ENCODE measurements around the gene KDM8. TPM values are rescaled to one million over a fixed set of nuclear protein-coding genes. Genes with fewer than 3 reads are reported as not detected.

Gene KDM8
- total RNA-seq, 1 experiment from 2014 or later, result 10.9 TPM

DNA sequence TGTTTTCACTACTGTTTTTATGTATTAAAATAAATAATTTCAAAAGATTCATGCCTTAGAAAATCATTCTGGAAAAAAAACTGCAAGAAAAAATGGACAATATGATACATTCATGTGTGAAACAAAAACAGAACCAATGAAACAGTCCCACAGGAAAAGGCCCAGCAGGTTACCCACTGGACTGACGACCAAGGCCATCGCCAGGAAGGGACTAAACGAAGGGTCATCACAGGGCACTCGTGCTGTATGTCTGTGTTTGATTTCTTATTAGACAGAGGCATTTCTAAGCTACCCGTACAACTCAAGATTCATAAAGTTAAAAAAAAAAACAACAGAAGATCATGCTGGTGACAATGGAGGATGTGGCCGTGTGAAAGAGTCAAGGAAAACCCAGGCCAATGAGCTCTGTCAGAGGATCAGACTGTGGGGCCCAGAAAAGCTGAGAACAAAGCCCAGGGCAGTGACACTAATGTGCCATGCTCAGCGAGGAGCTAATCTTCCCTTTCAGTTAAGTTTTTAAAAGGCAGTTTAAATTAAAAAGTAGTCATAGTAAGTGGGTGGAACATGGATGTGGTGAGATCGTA lies 33.4 kb downstream of the KDM8 start (continued):
- TF ChIP-seq E2F1 (CRISPR knock-in tag; IDR thresholded peaks at IDR 0.05) (no peak), ZBTB21 (CRISPR knock-in tag; IDR thresholded peaks at IDR 0.05; ENCODE audit: borderline replicate concordance) (no peak), AR (CRISPR knock-in tag; IDR thresholded peaks at IDR 0.05) (no peak), MYBL2 (CRISPR knock-in tag; IDR thresholded peaks at IDR 0.05) (no peak), EMX1 (CRISPR knock-in tag; IDR thresholded peaks at IDR 0.05) (no peak), RELA (CRISPR knock-in tag; IDR thresholded peaks at IDR 0.05; ENCODE audit: borderline replicate concordance) (no peak), ZNF121 (CRISPR knock-in tag; IDR thresholded peaks at IDR 0.05) (no peak), PRRX2 (CRISPR knock-in tag; IDR thresholded peaks at IDR 0.05) (no peak), KAT7 (CRISPR knock-in tag; IDR thresholded peaks at IDR 0.05; ENCODE audit: borderline replicate concordance) (no peak), ZNF219 (CRISPR knock-in tag; IDR thresholded peaks at IDR 0.05; ENCODE audit: borderline replicate concordance) (no peak)
- TF ChIP-seq, protein P1, sequence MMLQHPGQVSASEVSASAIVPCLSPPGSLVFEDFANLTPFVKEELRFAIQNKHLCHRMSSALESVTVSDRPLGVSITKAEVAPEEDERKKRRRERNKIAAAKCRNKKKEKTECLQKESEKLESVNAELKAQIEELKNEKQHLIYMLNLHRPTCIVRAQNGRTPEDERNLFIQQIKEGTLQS (CRISPR knock-in tag; conservative IDR thresholded peaks at IDR 0.05), result no peak

DNA sequence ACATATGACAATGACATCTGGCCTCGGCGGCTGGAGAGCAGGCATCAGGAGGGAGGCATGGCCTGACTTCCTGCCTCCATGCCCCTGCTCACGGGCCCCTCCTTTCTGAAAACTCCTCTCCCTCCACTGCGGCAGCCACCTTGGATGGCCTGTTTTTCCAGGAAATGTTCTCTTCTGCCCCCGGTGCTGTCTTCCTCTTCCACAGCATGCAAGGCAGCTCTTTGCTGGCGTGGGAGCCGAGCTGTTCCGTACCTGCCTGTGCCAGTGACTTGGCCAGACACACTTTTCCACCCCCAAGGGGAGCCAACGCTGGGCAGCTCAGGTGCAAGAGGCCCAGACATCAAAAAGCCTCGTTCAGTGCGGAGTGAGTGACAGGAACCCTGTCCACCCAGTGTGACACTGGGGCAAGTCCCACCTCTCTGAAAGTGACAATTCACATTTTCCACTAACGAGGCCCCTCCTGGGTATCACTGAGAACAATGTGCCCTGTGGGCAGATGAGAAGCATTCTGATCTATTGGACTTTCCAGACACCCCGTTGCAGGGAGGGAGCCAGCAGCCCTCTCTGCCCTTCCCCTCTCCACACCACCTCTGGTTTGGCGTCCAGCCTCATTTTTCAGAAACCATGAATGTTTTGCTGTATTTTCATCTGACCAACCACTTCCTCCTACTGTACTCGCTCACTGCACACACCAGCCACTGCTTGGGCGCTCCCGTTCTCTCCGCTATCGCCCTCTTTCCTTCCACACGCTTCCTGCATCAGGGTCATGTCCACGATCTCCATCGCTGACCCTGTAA lies 34.1 kb downstream of the KDM8 start:
- POLR2A ChIA-PET, result no interaction called here
- Mint-ChIP-seq H3K4me3 (no peak overlapping the region), H3K27me3 (ENCODE audit: low read depth) (no peaks in the 10 kb centered on the region), H3K36me3 (no peaks in the 10 kb centered on the region), H3K4me1 (peaks cover 31% of the 10 kb centered on the region), H3K9me3 (no peaks in the 10 kb centered on the region), H3K27ac (peak overlapping the region; percentile 83)
- ATAC-seq, result peak; percentile 28; the same call in 1 of the 2 replicates
- TF ChIP-seq, protein P2, sequence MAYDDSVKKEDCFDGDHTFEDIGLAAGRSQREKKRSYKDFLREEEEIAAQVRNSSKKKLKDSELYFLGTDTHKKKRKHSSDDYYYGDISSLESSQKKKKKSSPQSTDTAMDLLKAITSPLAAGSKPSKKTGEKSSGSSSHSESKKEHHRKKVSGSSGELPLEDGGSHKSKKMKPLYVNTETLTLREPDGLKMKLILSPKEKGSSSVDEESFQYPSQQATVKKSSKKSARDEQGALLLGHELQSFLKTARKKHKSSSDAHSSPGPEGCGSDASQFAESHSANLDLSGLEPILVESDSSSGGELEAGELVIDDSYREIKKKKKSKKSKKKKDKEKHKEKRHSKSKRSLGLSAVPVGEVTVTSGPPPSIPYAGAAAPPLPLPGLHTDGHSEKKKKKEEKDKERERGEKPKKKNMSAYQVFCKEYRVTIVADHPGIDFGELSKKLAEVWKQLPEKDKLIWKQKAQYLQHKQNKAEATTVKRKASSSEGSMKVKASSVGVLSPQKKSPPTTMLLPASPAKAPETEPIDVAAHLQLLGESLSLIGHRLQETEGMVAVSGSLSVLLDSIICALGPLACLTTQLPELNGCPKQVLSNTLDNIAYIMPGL (CRISPR knock-in tag; IDR thresholded peaks at IDR 0.05), result no peak
- TF ChIP-seq ETV6 (CRISPR knock-in tag; IDR thresholded peaks at IDR 0.05) (no peak), OVOL2 (CRISPR knock-in tag; IDR thresholded peaks at IDR 0.05; ENCODE audit: borderline replicate concordance) (no peak), ESRRA (CRISPR knock-in tag; IDR thresholded peaks at IDR 0.05; ENCODE audit: borderline replicate concordance) (no peak), CBFB (CRISPR knock-in tag; IDR thresholded peaks at IDR 0.05; ENCODE audit: low read depth) (no peak), ZNF232 (CRISPR knock-in tag; IDR thresholded peaks at IDR 0.05) (no peak), NR3C1 (CRISPR knock-in tag; conservative IDR thresholded peaks at IDR 0.05; ENCODE audit: low read depth) (no peak), ZNF317 (CRISPR knock-in tag; IDR thresholded peaks at IDR 0.05; ENCODE audit: borderline replicate concordance, low read depth) (no peak), ZBTB21 (CRISPR knock-in tag; IDR thresholded peaks at IDR 0.05; ENCODE audit: borderline replicate concordance) (no peak)
- TF ChIP-seq, protein P3, sequence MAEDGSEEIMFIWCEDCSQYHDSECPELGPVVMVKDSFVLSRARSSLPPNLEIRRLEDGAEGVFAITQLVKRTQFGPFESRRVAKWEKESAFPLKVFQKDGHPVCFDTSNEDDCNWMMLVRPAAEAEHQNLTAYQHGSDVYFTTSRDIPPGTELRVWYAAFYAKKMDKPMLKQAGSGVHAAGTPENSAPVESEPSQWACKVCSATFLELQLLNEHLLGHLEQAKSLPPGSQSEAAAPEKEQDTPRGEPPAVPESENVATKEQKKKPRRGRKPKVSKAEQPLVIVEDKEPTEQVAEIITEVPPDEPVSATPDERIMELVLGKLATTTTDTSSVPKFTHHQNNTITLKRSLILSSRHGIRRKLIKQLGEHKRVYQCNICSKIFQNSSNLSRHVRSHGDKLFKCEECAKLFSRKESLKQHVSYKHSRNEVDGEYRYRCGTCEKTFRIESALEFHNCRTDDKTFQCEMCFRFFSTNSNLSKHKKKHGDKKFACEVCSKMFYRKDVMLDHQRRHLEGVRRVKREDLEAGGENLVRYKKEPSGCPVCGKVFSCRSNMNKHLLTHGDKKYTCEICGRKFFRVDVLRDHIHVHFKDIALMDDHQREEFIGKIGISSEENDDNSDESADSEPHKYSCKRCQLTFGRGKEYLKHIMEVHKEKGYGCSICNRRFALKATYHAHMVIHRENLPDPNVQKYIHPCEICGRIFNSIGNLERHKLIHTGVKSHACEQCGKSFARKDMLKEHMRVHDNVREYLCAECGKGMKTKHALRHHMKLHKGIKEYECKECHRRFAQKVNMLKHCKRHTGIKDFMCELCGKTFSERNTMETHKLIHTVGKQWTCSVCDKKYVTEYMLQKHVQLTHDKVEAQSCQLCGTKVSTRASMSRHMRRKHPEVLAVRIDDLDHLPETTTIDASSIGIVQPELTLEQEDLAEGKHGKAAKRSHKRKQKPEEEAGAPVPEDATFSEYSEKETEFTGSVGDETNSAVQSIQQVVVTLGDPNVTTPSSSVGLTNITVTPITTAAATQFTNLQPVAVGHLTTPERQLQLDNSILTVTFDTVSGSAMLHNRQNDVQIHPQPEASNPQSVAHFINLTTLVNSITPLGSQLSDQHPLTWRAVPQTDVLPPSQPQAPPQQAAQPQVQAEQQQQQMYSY (CRISPR knock-in tag; IDR thresholded peaks at IDR 0.05), result no peak
- no peak for DNase-seq (ENCODE audit: low spot score)
- CTCF ChIA-PET, result interaction anchor here (0.8 to 6.4 kb wide), 11 partner anchors 12 to 279 kb away, joined by 3 to 109 read pairs (median 5); no protein-coding TSS in a partner anchor
